GM21360 (cell line): ENCODE measurements around the gene STAG2.

Experiments used
- ATAC-seq: cut with Tn5 transposase; IDR thresholded peaks from one replicate; pipeline ENCODE4 v1.9.1; 2021; ENCODE audit warnings: mild to moderate bottlenecking, moderate library complexity; ENCODE audit not compliant: unreplicated experiment

STAG2 gene

GRCh38 chrX:123973921-123974320, 12.4 kb downstream of the STAG2 start:
- ATAC-seq = no peak

- no peak for ATAC-seq
These were observed 13.7 kb downstream of the STAG2 start for GRCh38 chrX:123975180-123975579.

- no peak for ATAC-seq
These were observed 15.3 kb downstream of the STAG2 start for GRCh38 chrX:123976706-123977316.

GRCh38 chrX:123983240-123983639, 21.7 kb downstream of the STAG2 start:
- no peak for ATAC-seq

- no peak for ATAC-seq
These were observed 24.9 kb downstream of the STAG2 start for GRCh38 chrX:123986377-123986776.

- no peak for ATAC-seq
These were observed 27.1 kb downstream of the STAG2 start for GRCh38 chrX:123988423-123989111.

GRCh38 chrX:123989235-123989634, 27.7 kb downstream of the STAG2 start:
- ATAC-seq = no peak

GRCh38 chrX:123990169-123990568, 28.7 kb downstream of the STAG2 start:
- no peak for ATAC-seq

GRCh38 chrX:123990602-123991001, 29.1 kb downstream of the STAG2 start:
- ATAC-seq = no peak

- no peak for ATAC-seq
These were observed 31.8 kb downstream of the STAG2 start for GRCh38 chrX:123993326-123993725.

- ATAC-seq = no peak
These were observed 32.6 kb downstream of the STAG2 start for GRCh38 chrX:123993904-123994635.

- ATAC-seq = no peak
These were observed 33.2 kb downstream of the STAG2 start for GRCh38 chrX:123994730-123995129.

- no peak for ATAC-seq
These were observed 40.1 kb downstream of the STAG2 start for GRCh38 chrX:124001581-124001980.

- no peak for ATAC-seq
These were observed 43.7 kb downstream of the STAG2 start for GRCh38 chrX:124005228-124005627.

GRCh38 chrX:124010157-124010556, 48.7 kb downstream of the STAG2 start:
- no peak for ATAC-seq

GRCh38 chrX:124010566-124010965, 49.1 kb downstream of the STAG2 start:
- ATAC-seq = no peak

GRCh38 chrX:124015721-124016120, 54.2 kb downstream of the STAG2 start:
- ATAC-seq = no peak

- no peak for ATAC-seq
These were observed 55.3 kb downstream of the STAG2 start for GRCh38 chrX:124016825-124017224.

GRCh38 chrX:124018023-124018422, 56.5 kb downstream of the STAG2 start:
- ATAC-seq = no peak

- no peak for ATAC-seq
These were observed 62.3 kb downstream of the STAG2 start for GRCh38 chrX:124023838-124024238.

GRCh38 chrX:124026529-124026928, 65.0 kb downstream of the STAG2 start:
- ATAC-seq = no peak

GRCh38 chrX:124028182-124028581, 66.7 kb downstream of the STAG2 start:
- no peak for ATAC-seq
